ENCODE results near the gene ELMO3. TPM values are rescaled to one million over a fixed set of nuclear protein-coding genes. Genes with fewer than 3 reads are reported as not detected.

ELMO3 gene
- total RNA-seq, 4 donors from 2014 or later, result 1.6 to 5.4 TPM; not detected in 2

- H3K9me3 ChIP-seq, result no peaks in the 10 kb centered on the region
- no peak for TF ChIP-seq CTCF (IDR thresholded peaks at IDR 0.05)
- intact Hi-C loops (cut with DNase I; ENCODE audit: low total_unique reads), result no loop called here
- peaks cover 0 to 1% of the 10 kb centered on the region in 2 donors for H3K27me3 ChIP-seq
- peak overlapping the region; percentile 80 to 81 for H3K27ac ChIP-seq
- no peak for DNase-seq
- no peak overlapping the region for H3K4me3 ChIP-seq
- no peaks in the 10 kb centered on the region for H3K36me3 ChIP-seq
- H3K4me1 ChIP-seq, result peaks cover 0 to 21% of the 10 kb centered on the region in 2 donors
Observed at GRCh38 chr16:67245186-67245585, 46.3 kb downstream of the ELMO3 start.

DNA sequence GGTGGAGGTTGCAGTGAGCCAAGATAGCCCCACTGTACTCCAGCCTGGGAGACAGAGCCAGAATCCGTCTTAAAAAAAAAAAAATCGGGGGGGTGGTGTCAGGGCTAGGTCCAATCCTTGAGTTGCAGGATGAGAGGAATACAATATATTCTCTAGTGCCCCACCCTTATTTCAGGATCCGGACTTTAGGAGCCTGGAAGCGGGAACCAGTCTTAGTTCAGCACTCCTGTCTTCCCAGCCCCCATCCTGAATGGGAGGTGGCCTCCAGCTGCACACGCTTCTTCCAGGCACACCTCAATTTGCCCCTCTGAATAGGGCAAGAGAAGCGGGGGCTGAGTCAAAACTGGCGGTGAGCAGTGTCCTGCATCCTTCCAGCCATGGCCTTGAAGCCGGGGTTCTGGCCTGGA lies 46.7 kb downstream of the ELMO3 start:
- no peaks in the 10 kb centered on the region for H3K9me3 ChIP-seq
- peak overlapping the region; percentile 80 to 81 for H3K27ac ChIP-seq
- peaks cover 0 to 18% of the 10 kb centered on the region in 2 donors for H3K4me1 ChIP-seq
- H3K27me3 ChIP-seq, result peaks cover 0 to 3% of the 10 kb centered on the region in 2 donors
- H3K4me3 ChIP-seq, result peak overlapping the region; percentile 62 to 66
- no peak for DNase-seq
- intact Hi-C loops (cut with DNase I; ENCODE audit: low total_unique reads), result no loop called here
- no peak for TF ChIP-seq POLR2A (IDR thresholded peaks at IDR 0.05)
- no peak for TF ChIP-seq CTCF (IDR thresholded peaks at IDR 0.05)
- H3K36me3 ChIP-seq, result no peaks in the 10 kb centered on the region

GRCh38 chr16:67246081-67246755 lies 47.3 kb downstream of the ELMO3 start:
- intact Hi-C loops (cut with DNase I; ENCODE audit: low total_unique reads), result no loop called here
- peak in 1 of 2 donors; percentile 18 for TF ChIP-seq POLR2A (IDR thresholded peaks at IDR 0.05)
- peak in 2 of 4 experiments; percentile 21 to 46 for TF ChIP-seq CTCF (IDR thresholded peaks at IDR 0.05)
- H3K36me3 ChIP-seq, result no peaks in the 10 kb centered on the region
- no peaks in the 10 kb centered on the region for H3K9me3 ChIP-seq
- peak overlapping the region; percentile 62 to 66 for H3K4me3 ChIP-seq
- DNase-seq, result peak; percentile 71 to 77
- peaks cover 0 to 3% of the 10 kb centered on the region in 2 donors for H3K27me3 ChIP-seq
- H3K27ac ChIP-seq, result peak overlapping the region; percentile 80 to 81
- peaks cover 0 to 15% of the 10 kb centered on the region in 2 donors for H3K4me1 ChIP-seq

DNA sequence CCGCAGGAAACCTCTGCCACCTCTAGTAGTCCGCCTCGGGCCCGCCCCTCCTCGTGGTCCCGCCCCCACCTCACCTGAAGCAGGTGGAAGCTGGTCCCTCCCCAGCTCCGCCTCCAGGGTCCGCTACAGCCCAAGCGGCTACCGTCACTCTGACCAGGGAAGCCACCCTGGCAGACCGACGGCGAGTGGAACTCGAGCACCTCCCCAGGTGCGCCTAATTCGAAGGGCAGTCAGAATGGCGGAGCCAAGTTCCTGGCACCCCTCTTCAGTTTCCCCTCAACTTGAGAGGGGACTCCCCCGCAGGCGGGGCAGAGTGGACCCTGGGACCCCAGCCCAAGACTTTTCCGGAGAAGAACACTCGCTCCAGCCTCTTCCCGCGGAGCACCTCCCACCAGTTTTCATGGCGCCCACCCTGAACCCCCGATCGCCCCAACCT lies 47.8 kb downstream of the ELMO3 start:
- Histone ChIP-seq H3K4me1 (peaks cover 0 to 15% of the 10 kb centered on the region in 2 donors), H3K9me3 (no peaks in the 10 kb centered on the region), H3K27ac (peak overlapping the region; percentile 80 to 81), H3K27me3 (peaks cover 0 to 3% of the 10 kb centered on the region in 2 donors), H3K36me3 (no peaks in the 10 kb centered on the region), H3K4me3 (peak overlapping the region; percentile 62 to 66)
- intact Hi-C loops (cut with DNase I; ENCODE audit: low total_unique reads), result no loop called here
- TF ChIP-seq POLR2A (IDR thresholded peaks at IDR 0.05) (no peak), CTCF (IDR thresholded peaks at IDR 0.05) (no peak)
- DNase-seq, result peak; percentile 54 to 70
